Nasal cavity respiratory epithelium epithelial cell of viscerocranial mucosa (primary cell): Measurements from ENCODE around the gene TXNDC12. TPM values are rescaled to one million over a fixed set of nuclear protein-coding genes. Genes with fewer than 3 reads are reported as not detected.

Experiments
- total RNA-seq: library from RNA; depleted of rRNA; stranded (reverse); fragments of >200 nt; gene quantifications from 2 replicates; pipeline ENCODE4 v1.2.3, GENCODE V29; 2014

The TXNDC12 gene
- total RNA-seq: 46.9 and 51.3 TPM in 2 replicates

GRCh38 chr1:52055066-52055865, at the start of gene TXNDC12:
TSS of gene TXNDC12 (minus strand) at chr1:52055191. CDS start at chr1:52055096, 95 bp downstream.

GRCh38 chr1:52056163-52056936, 1.4 kb upstream of the TXNDC12 start, which contains the start of gene BTF3L4:
TSS of gene BTF3L4 (plus strand) at chr1:52056295. CDS start at chr1:52059848, 3,553 bp downstream.

GRCh38 chr1:52033190-52034049, 21.6 kb downstream of the TXNDC12 start, which contains the start of gene KTI12:
TSS of gene KTI12 (minus strand) at chr1:52033810. CDS start at chr1:52033761, 49 bp downstream.

GRCh38 chr1:51990478-51990965, 64.5 kb downstream of the TXNDC12 start, which contains the start of gene RAB3B:
TSS of gene RAB3B (minus strand) at chr1:51990700. CDS start at chr1:51977117, 13,583 bp downstream.

Other genes with a start within 250 kb of the TXNDC12 start
- 101 and 118 TPM in 2 replicates for gene NRDC, start 176.5 kb downstream of the TXNDC12 start, total RNA-seq
- gene RAB3B, start 64.5 kb downstream of the TXNDC12 start, total RNA-seq: 1.3 and 2.1 TPM in 2 replicates
- 8.5 and 10.3 TPM in 2 replicates for gene KTI12, start 21.4 kb downstream of the TXNDC12 start, total RNA-seq
- 53.7 and 99.5 TPM in 2 replicates for gene BTF3L4, start 1.1 kb upstream of the TXNDC12 start, total RNA-seq
- 61.2 and 67.1 TPM in 2 replicates for gene ZFYVE9, start 86.9 kb upstream of the TXNDC12 start, total RNA-seq